GM19468 (cell line): Measurements from ENCODE around the gene CTSW.
"Not testable (repeated sequence)": the region's sequence is repeated elsewhere in the genome, so short reads cannot be mapped to it uniquely, and the experiment has no call there.

Experiments used
- ATAC-seq: cut with Tn5 transposase; IDR thresholded peaks from one replicate; pipeline ENCODE4 v1.9.1; 2021; ENCODE audit warnings: mild to moderate bottlenecking, moderate library complexity, moderate number of reproducible peaks; ENCODE audit not compliant: unreplicated experiment; ENCODE audit errors: extremely low read depth

CTSW gene

GRCh38 chr11:65883786-65884715, 4.4 kb downstream of the CTSW start:
- ATAC-seq = no peak

- ATAC-seq = no peak
These were observed 5.1 kb downstream of the CTSW start for GRCh38 chr11:65884716-65885092.

GRCh38 chr11:65885231-65885630, 5.6 kb downstream of the CTSW start:
- ATAC-seq = no peak

GRCh38 chr11:65885808-65886536, 6.3 kb downstream of the CTSW start:
- ATAC-seq = no peak

GRCh38 chr11:65886826-65887722, 7.4 kb downstream of the CTSW start:
- ATAC-seq = no peak

GRCh38 chr11:65887723-65888162, 8.1 kb downstream of the CTSW start:
- no peak for ATAC-seq

GRCh38 chr11:65888163-65888814, 8.7 kb downstream of the CTSW start, which contains the start of gene FIBP:
Gene FIBP, minus strand, starts transcription at chr11:65888471. Its CDS starts 53 bp downstream, at chr11:65888418.
- ATAC-seq = no peak

GRCh38 chr11:65890324-65891218, 10.9 kb downstream of the CTSW start, which contains the start of gene CCDC85B:
Gene CCDC85B, plus strand, starts transcription at chr11:65890673. Its CDS starts 111 bp downstream, at chr11:65890784.
- ATAC-seq = peak; percentile 63

- no peak for ATAC-seq
These were observed 11.8 kb downstream of the CTSW start for GRCh38 chr11:65891219-65892136.

- not testable (repeated sequence) for ATAC-seq
These were observed 12.5 kb downstream of the CTSW start for GRCh38 chr11:65892137-65892540.

- ATAC-seq = no peak
These were observed 13.2 kb downstream of the CTSW start for GRCh38 chr11:65892661-65893317.

- ATAC-seq = no peak
These were observed 14.5 kb downstream of the CTSW start for GRCh38 chr11:65894034-65894591.

GRCh38 chr11:65895482-65895981, 15.9 kb downstream of the CTSW start:
- no peak for ATAC-seq

GRCh38 chr11:65896034-65896999, 16.7 kb downstream of the CTSW start:
- no peak for ATAC-seq

GRCh38 chr11:65897020-65897471, 17.4 kb downstream of the CTSW start:
- no peak for ATAC-seq
